Measurements from ENCODE around the gene PRPF19.

The PRPF19 gene

DNA sequence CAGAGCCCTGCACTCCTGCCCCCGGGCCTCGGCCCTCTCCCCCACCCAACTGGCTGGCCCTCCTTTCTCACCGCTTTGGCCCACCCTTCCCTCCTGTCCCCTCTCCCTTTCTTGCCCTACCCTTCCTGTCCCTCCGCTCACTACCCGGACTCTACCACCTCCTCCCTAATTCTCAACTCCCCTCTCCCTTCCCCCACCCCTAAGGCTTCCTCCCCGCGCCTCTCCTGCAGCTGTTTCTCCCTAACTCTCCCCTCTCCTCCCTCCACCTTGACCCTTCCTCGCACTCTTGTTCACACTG, 45.2 kb upstream of the PRPF19 start:
- CTCF ChIA-PET = interaction anchor here (1.2 to 4.3 kb wide), 3 partner anchors 9 to 19 kb away, joined by 3 to 15 read pairs (median 9); partner anchors contain the start of gene CD6
- TF ChIP-seq, protein P1, sequence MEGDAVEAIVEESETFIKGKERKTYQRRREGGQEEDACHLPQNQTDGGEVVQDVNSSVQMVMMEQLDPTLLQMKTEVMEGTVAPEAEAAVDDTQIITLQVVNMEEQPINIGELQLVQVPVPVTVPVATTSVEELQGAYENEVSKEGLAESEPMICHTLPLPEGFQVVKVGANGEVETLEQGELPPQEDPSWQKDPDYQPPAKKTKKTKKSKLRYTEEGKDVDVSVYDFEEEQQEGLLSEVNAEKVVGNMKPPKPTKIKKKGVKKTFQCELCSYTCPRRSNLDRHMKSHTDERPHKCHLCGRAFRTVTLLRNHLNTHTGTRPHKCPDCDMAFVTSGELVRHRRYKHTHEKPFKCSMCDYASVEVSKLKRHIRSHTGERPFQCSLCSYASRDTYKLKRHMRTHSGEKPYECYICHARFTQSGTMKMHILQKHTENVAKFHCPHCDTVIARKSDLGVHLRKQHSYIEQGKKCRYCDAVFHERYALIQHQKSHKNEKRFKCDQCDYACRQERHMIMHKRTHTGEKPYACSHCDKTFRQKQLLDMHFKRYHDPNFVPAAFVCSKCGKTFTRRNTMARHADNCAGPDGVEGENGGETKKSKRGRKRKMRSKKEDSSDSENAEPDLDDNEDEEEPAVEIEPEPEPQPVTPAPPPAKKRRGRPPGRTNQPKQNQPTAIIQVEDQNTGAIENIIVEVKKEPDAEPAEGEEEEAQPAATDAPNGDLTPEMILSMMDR (IDR thresholded peaks at IDR 0.05; ENCODE audit: control extremely low read depth, extremely low read depth, low read depth, missing control alignments) = no peak
- POLR2A ChIA-PET = interaction anchor here (0.6 kb wide), 1 partner anchor 86 kb away, joined by 3 read pairs; no protein-coding TSS in a partner anchor
- DNase-seq (ENCODE audit: extremely low spot score) = no peak

GRCh38 chr11:60950933-60951605, 44.7 kb upstream of the PRPF19 start:
- ChIA-PET POLR2A (interaction anchor here (0.6 to 1.4 kb wide), 3 partner anchors 11 to 86 kb away, joined by 3 to 5 read pairs (median 3); no protein-coding TSS in a partner anchor), CTCF (interaction anchor here (1.2 to 4.3 kb wide), 8 partner anchors 9 to 178 kb away, joined by 3 to 15 read pairs (median 6); partner anchors contain the start of genes CD6 and TMEM109)
- DNase-seq (ENCODE audit: extremely low spot score) = no peak
- TF ChIP-seq, protein P1 (IDR thresholded peaks at IDR 0.05; ENCODE audit: control extremely low read depth, extremely low read depth, low read depth, missing control alignments) = no peak

GRCh38 chr11:60950024-60950423, 43.6 kb upstream of the PRPF19 start:
- no peak for DNase-seq (ENCODE audit: extremely low spot score)
- TF ChIP-seq, protein P1 (IDR thresholded peaks at IDR 0.05; ENCODE audit: control extremely low read depth, extremely low read depth, low read depth, missing control alignments) = no peak
- POLR2A ChIA-PET = interaction anchor here (1.0 to 1.4 kb wide), 2 partner anchors 14 to 111 kb away, joined by 3 read pairs; no protein-coding TSS in a partner anchor
- CTCF ChIA-PET = interaction anchor here (0.7 to 4.3 kb wide), 12 partner anchors 8 to 179 kb away, joined by 3 to 15 read pairs (median 4); partner anchors contain the start of genes CD6 and TMEM109

DNA sequence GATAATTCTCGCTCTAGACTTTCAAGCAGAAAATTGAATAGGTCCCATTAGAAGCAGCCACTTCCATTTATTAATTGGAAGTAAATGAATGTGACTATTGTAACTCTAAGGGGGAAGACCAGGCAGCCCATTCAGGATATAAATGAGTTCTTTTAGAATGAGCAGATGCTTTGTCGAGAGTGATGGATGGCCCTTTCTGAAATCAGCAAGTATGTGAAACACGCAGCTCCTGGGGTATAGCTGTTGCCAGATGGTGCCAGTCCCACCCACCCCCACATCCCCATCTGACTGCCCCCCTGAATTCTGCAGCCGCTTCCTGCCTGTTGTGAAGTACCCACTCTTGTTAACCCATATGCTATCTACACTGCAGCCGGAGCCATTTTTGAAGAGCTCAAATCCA, 41.9 kb upstream of the PRPF19 start:
- ChIA-PET POLR2A (interaction anchor here (0.6 kb wide), 1 partner anchor 192 kb away, joined by 3 read pairs; no protein-coding TSS in a partner anchor), CTCF (interaction anchor here (0.9 to 4.3 kb wide), 6 partner anchors 22 to 384 kb away, joined by 3 to 15 read pairs (median 4); partner anchors contain the start of gene CD6)
- DNase-seq (ENCODE audit: extremely low spot score) = no peak
- TF ChIP-seq, protein P1 (IDR thresholded peaks at IDR 0.05; ENCODE audit: control extremely low read depth, extremely low read depth, low read depth, missing control alignments) = no peak

DNA sequence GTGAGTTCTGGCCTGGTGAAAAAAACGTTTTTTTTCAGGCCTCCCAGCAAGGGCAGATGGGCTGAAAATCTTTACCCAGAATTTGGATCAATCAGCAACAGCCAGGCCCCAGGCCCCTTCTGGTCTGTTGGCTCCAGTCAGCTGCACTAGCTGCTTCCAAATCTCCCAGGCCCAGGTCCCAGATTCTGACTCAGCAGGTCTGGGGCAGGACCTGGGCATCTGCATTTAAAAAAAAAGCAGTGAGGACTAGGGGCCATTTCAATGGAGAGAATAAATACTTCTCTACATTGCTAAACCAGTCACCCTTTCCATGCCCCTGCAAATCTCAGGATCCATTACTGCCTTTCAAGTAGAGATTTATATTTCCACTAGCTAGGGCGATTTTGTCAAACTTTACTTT, 41.3 kb upstream of the PRPF19 start:
- DNase-seq (ENCODE audit: extremely low spot score) = no peak
- ChIA-PET POLR2A (no interaction called here), CTCF (interaction anchor here (0.9 to 4.3 kb wide), 5 partner anchors 23 to 384 kb away, joined by 3 to 15 read pairs (median 4); partner anchors contain the start of gene CD6)
- TF ChIP-seq, protein P1 (IDR thresholded peaks at IDR 0.05; ENCODE audit: control extremely low read depth, extremely low read depth, low read depth, missing control alignments) = no peak

DNA sequence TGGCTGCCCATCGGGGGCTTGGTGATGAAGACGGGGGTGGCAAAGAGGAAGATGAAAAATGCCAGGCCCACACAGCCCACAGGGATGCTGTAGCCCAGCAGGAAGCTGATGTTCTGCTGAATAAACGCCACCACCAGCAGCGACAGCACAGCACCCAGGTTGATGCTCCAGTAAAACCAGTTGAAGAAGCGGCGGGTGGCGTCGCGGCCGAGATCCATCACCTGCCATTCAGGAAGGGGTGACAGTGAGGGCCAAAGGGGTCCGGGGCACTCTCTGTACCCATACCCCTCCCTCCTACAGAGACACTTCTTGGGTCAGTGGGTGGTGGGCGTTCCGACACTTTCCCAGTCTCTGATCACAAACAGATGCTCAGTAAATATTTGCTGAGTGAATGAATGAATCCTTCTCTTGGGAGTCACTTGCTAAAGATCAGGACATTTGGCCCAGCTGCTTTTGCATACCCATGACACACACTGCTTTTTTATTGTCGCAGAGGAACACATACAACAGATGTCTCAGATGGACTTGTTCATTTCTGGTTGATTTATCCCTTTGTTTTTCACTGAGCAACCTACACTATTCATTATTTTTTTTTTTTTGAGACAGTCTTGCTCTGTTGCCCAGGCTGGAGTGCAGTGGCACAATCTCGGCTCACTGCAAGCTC, 40.3 kb upstream of the PRPF19 start:
- ChIA-PET CTCF (interaction anchor here (1.2 to 2.4 kb wide), 4 partner anchors 10 to 184 kb away, joined by 4 to 8 read pairs (median 6); partner anchors contain the start of gene TMEM109), POLR2A (no interaction called here)
- TF ChIP-seq, protein P1 (IDR thresholded peaks at IDR 0.05; ENCODE audit: control extremely low read depth, extremely low read depth, low read depth, missing control alignments) = no peak
- DNase-seq (ENCODE audit: extremely low spot score) = no peak

Data from GM10248 (cell line).